Activated CD8-positive, alpha-beta T cell treated with anti-CD3 and anti-CD28 coated beads, Interleukin-2, amount 10 ng/mL, durations not matched to agents 7 days and 5 days (primary cell): Measurements from ENCODE around the gene MRPS21. TPM values are rescaled to one million over a fixed set of nuclear protein-coding genes. Genes with fewer than 3 reads are reported as not detected.
A peak's percentile ranks its signal among the peaks of the same experiment; 100 is the strongest.

Experiments used
- ATAC-seq: fragments of 150-1000 bp; cut with Tn5 transposase; one replicate; pipeline ENCODE4 v1.10.0; 2021; ENCODE audit warnings: moderate library complexity
- CTCF ChIA-PET: fragments of 350-600 bp; sonication (Branson Sonifier 250); formaldehyde crosslinking; loops from one replicate; lab custom pipeline; 2021; ENCODE audit warnings: antibody characterized with exemption; lab: Charles Lee
- POLR2A ChIA-PET: fragments of 350-600 bp; sonication (Branson Sonifier 250); formaldehyde crosslinking; loops from one replicate; lab custom pipeline; 2021; ENCODE audit warnings: antibody characterized with exemption; lab: Charles Lee
- DNase-seq: peaks from one replicate; pipeline ENCODE4 v3.0.0-alpha.2; 2020
- H3K27ac Mint-ChIP-seq: one replicate; pipeline ENCODE4 v1.8.0; 2021; ENCODE audit warnings: mild to moderate bottlenecking, mixed read lengths
- H3K27me3 Mint-ChIP-seq: one replicate; pipeline ENCODE4 v1.8.0; 2021; ENCODE audit warnings: low read depth, mixed read lengths
- H3K36me3 Mint-ChIP-seq: one replicate; pipeline ENCODE4 v1.8.0; 2021; ENCODE audit warnings: low read depth, mixed read lengths
- H3K4me1 Mint-ChIP-seq: one replicate; pipeline ENCODE4 v1.8.0; 2021; ENCODE audit warnings: low read depth, mixed read lengths
- H3K4me3 Mint-ChIP-seq: one replicate; pipeline ENCODE4 v1.8.0; 2021; ENCODE audit warnings: mild to moderate bottlenecking, mixed read lengths
- H3K9me3 Mint-ChIP-seq: one replicate; pipeline ENCODE4 v1.8.0; 2022; ENCODE audit warnings: mixed read lengths; ENCODE audit not compliant: insufficient read depth
- total RNA-seq, 2 experiments: library from RNA; stranded (reverse); gene quantifications; one replicate each; pipeline ENCODE4 v1.2.3, GENCODE V29; 2021

The MRPS21 gene
- total RNA-seq, 2 experiments from 2014 or later: 69.9 to 71.2 TPM

GRCh38 chr1:150320667-150320978 lies 27.0 kb downstream of the MRPS21 start:
- POLR2A ChIA-PET: interaction anchor here (0.6 to 0.7 kb wide), 2 partner anchors 30 to 112 kb away, joined by 3 read pairs; no protein-coding TSS in a partner anchor
- CTCF ChIA-PET: no interaction called here
- Mint-ChIP-seq H3K27me3 (no peaks in the 10 kb centered on the region), H3K27ac (peak overlapping the region; percentile 100), H3K4me1 (peaks cover 27% of the 10 kb centered on the region), H3K36me3 (peaks cover 28% of the 10 kb centered on the region), H3K4me3 (peak overlapping the region; percentile 100), H3K9me3 (no peaks in the 10 kb centered on the region)
- ATAC-seq (no peak), DNase-seq (no peak)

GRCh38 chr1:150321826-150322166 lies 28.1 kb downstream of the MRPS21 start:
- peak; percentile 4 for ATAC-seq
- H3K27me3 Mint-ChIP-seq: no peaks in the 10 kb centered on the region
- peak overlapping the region; percentile 100 for H3K4me3 Mint-ChIP-seq
- POLR2A ChIA-PET: interaction anchor here (0.6 kb wide), 1 partner anchor 117 kb away, joined by 4 read pairs; no protein-coding TSS in a partner anchor
- H3K36me3 Mint-ChIP-seq: peaks cover 39% of the 10 kb centered on the region
- no peaks in the 10 kb centered on the region for H3K9me3 Mint-ChIP-seq
- CTCF ChIA-PET: interaction anchor here (2.6 kb wide), 1 partner anchor 66 kb away, joined by 22 read pairs; no protein-coding TSS in a partner anchor
- H3K4me1 Mint-ChIP-seq: peaks cover 32% of the 10 kb centered on the region
- DNase-seq: peak; percentile 22
- peak overlapping the region; percentile 100 for H3K27ac Mint-ChIP-seq

GRCh38 chr1:150322310-150322709 lies 28.6 kb downstream of the MRPS21 start:
- Mint-ChIP-seq H3K4me3 (peak overlapping the region; percentile 100), H3K27me3 (no peaks in the 10 kb centered on the region), H3K4me1 (peaks cover 32% of the 10 kb centered on the region), H3K9me3 (no peaks in the 10 kb centered on the region), H3K27ac (peak overlapping the region; percentile 100), H3K36me3 (peaks cover 42% of the 10 kb centered on the region)
- ATAC-seq (no peak), DNase-seq (no peak)
- ChIA-PET CTCF (interaction anchor here (2.6 kb wide), 1 partner anchor 66 kb away, joined by 22 read pairs; no protein-coding TSS in a partner anchor), POLR2A (interaction anchor here (0.8 to 1.1 kb wide), 2 partner anchors 17 to 42 kb away, joined by 3 to 4 read pairs; partner anchors contain the start of gene RPRD2)

- Mint-ChIP-seq H3K27me3 (no peaks in the 10 kb centered on the region), H3K4me1 (peaks cover 2% of the 10 kb centered on the region), H3K9me3 (no peaks in the 10 kb centered on the region), H3K36me3 (peaks cover 60% of the 10 kb centered on the region), H3K27ac (no peak overlapping the region), H3K4me3 (no peak overlapping the region)
- DNase-seq (no peak), ATAC-seq (no peak)
- ChIA-PET POLR2A (no interaction called here), CTCF (interaction anchor here (1.4 kb wide), 1 partner anchor 9 kb away, joined by 4 read pairs; no protein-coding TSS in a partner anchor)
Measured at GRCh38 chr1:150332651-150333290, 39.1 kb downstream of the MRPS21 start.

GRCh38 chr1:150346316-150346715 lies 52.7 kb downstream of the MRPS21 start:
- H3K27me3 Mint-ChIP-seq: no peaks in the 10 kb centered on the region
- H3K27ac Mint-ChIP-seq: no peak overlapping the region
- CTCF ChIA-PET: interaction anchor here (0.9 to 1.4 kb wide), 2 partner anchors 49 to 60 kb away, joined by 3 read pairs; no protein-coding TSS in a partner anchor
- peaks cover 56% of the 10 kb centered on the region for H3K36me3 Mint-ChIP-seq
- no peaks in the 10 kb centered on the region for H3K4me1 Mint-ChIP-seq
- no peaks in the 10 kb centered on the region for H3K9me3 Mint-ChIP-seq
- ATAC-seq (no peak), DNase-seq (no peak)
- POLR2A ChIA-PET: interaction anchor here (1.3 kb wide), 1 partner anchor 17 kb away, joined by 4 read pairs; the partner anchor contains the start of gene RPRD2
- H3K4me3 Mint-ChIP-seq: no peak overlapping the region

- CTCF ChIA-PET: no interaction called here
- POLR2A ChIA-PET: no interaction called here
- peaks cover 43% of the 10 kb centered on the region for H3K36me3 Mint-ChIP-seq
- no peaks in the 10 kb centered on the region for H3K27me3 Mint-ChIP-seq
- H3K4me3 Mint-ChIP-seq: no peak overlapping the region
- no peaks in the 10 kb centered on the region for H3K4me1 Mint-ChIP-seq
- no peak overlapping the region for H3K27ac Mint-ChIP-seq
- DNase-seq (no peak), ATAC-seq (no peak)
- H3K9me3 Mint-ChIP-seq: no peaks in the 10 kb centered on the region
Measured at GRCh38 chr1:150352866-150353265, 59.2 kb downstream of the MRPS21 start.

Other genes starting within 250 kb of the MRPS21 start
- gene VPS45, start 226.1 kb upstream of the MRPS21 start, total RNA-seq: 10 to 100 TPM; 36.1 to 40.0 TPM
- 100 to 1,000 TPM; 138 to 154 TPM for gene PLEKHO1, start 143.9 kb upstream of the MRPS21 start, total RNA-seq
- gene ANP32E, start 57.7 kb upstream of the MRPS21 start, total RNA-seq: 100 to 1,000 TPM; 155 to 161 TPM
- gene CA14, start 36.1 kb upstream of the MRPS21 start, total RNA-seq: not detected
- 100 to 1,000 TPM; 128 to 132 TPM for gene APH1A, start 24.8 kb upstream of the MRPS21 start, total RNA-seq
- 1 to 10 TPM; 2.5 to 4.0 TPM for gene C1orf54, start 21.1 kb upstream of the MRPS21 start, total RNA-seq
- gene CIART, start 11.3 kb upstream of the MRPS21 start, total RNA-seq: 1 to 10 TPM; 2.0 to 2.3 TPM
- 10 to 100 TPM; 77.7 to 79.7 TPM for gene PRPF3, start 27.7 kb downstream of the MRPS21 start, total RNA-seq
- 10 to 100 TPM; 29.5 to 32.5 TPM for gene RPRD2, start 70.3 kb downstream of the MRPS21 start, total RNA-seq
- gene TARS2, start 193.6 kb downstream of the MRPS21 start, total RNA-seq: 10 to 100 TPM; 29.8 to 33.7 TPM
- under 1 TPM; 0.71 to 0.78 TPM for gene ECM1, start 214.2 kb downstream of the MRPS21 start, total RNA-seq
- not detected for gene FALEC, start 221.9 kb downstream of the MRPS21 start, total RNA-seq